Nephron progenitor cell (in vitro differentiated cells): ENCODE measurements around the gene DRC3.

Experiments used
- DNase-seq: peaks from one replicate; pipeline ENCODE4 v3.0.0; 2021
- H3K27ac Mint-ChIP-seq: 2 replicates; pipeline ENCODE4 v1.8.0; 2021; ENCODE audit warnings: mild to moderate bottlenecking, moderate library complexity, mixed read lengths
- H3K27me3 Mint-ChIP-seq: 2 replicates; pipeline ENCODE4 v1.8.0; 2021; ENCODE audit warnings: mild to moderate bottlenecking, low read depth, mixed read lengths; ENCODE audit not compliant: poor library complexity
- H3K36me3 Mint-ChIP-seq: 2 replicates; pipeline ENCODE4 v1.8.0; 2021; ENCODE audit warnings: low read depth, mixed read lengths
- H3K4me1 Mint-ChIP-seq: 2 replicates; pipeline ENCODE4 v1.8.0; 2021; ENCODE audit warnings: mixed read lengths
- H3K4me3 Mint-ChIP-seq: 2 replicates; pipeline ENCODE4 v1.8.0; 2021; ENCODE audit warnings: mild to moderate bottlenecking, moderate library complexity, mixed read lengths
- H3K9me3 Mint-ChIP-seq: 2 replicates; pipeline ENCODE4 v1.8.0; 2021; ENCODE audit warnings: mild to moderate bottlenecking, moderate library complexity, mixed read lengths
- TF ChIP-seq, protein P1 (sequence below): fragments of 200-600 bp; sonication (generic); IDR thresholded peaks from 2 replicates; pipeline ENCODE4 v1.5.0; 2021; ENCODE audit warnings: antibody characterized with exemption

Gene DRC3

GRCh38 chr17:17982801-17983200 lies 10.1 kb downstream of the DRC3 start:
- DNase-seq = no peak
- peaks cover 2% of the 10 kb centered on the region for H3K4me1 Mint-ChIP-seq
- H3K27me3 Mint-ChIP-seq = peaks cover 22% of the 10 kb centered on the region
- no peaks in the 10 kb centered on the region for H3K9me3 Mint-ChIP-seq
- no peaks in the 10 kb centered on the region for H3K36me3 Mint-ChIP-seq
- H3K27ac Mint-ChIP-seq = no peak overlapping the region
- TF ChIP-seq, protein P1, sequence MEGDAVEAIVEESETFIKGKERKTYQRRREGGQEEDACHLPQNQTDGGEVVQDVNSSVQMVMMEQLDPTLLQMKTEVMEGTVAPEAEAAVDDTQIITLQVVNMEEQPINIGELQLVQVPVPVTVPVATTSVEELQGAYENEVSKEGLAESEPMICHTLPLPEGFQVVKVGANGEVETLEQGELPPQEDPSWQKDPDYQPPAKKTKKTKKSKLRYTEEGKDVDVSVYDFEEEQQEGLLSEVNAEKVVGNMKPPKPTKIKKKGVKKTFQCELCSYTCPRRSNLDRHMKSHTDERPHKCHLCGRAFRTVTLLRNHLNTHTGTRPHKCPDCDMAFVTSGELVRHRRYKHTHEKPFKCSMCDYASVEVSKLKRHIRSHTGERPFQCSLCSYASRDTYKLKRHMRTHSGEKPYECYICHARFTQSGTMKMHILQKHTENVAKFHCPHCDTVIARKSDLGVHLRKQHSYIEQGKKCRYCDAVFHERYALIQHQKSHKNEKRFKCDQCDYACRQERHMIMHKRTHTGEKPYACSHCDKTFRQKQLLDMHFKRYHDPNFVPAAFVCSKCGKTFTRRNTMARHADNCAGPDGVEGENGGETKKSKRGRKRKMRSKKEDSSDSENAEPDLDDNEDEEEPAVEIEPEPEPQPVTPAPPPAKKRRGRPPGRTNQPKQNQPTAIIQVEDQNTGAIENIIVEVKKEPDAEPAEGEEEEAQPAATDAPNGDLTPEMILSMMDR = no peak
- H3K4me3 Mint-ChIP-seq = no peak overlapping the region

- no peak overlapping the region for H3K27ac Mint-ChIP-seq
- DNase-seq = no peak
Observed at GRCh38 chr17:17983376-17983775, 10.7 kb downstream of the DRC3 start.

GRCh38 chr17:17983776-17984175 lies 11.1 kb downstream of the DRC3 start:
- no peak overlapping the region for H3K4me3 Mint-ChIP-seq
- H3K27me3 Mint-ChIP-seq = peaks cover 18% of the 10 kb centered on the region
- no peak for DNase-seq
- TF ChIP-seq, protein P1 = no peak
- no peaks in the 10 kb centered on the region for H3K9me3 Mint-ChIP-seq
- peaks cover under 1% of the 10 kb centered on the region for H3K4me1 Mint-ChIP-seq
- no peak overlapping the region for H3K27ac Mint-ChIP-seq
- H3K36me3 Mint-ChIP-seq = no peaks in the 10 kb centered on the region

More at GRCh38 chr17:17983376-17983775, 10.7 kb downstream of the DRC3 start:
- Mint-ChIP-seq H3K9me3 (no peaks in the 10 kb centered on the region), H3K36me3 (no peaks in the 10 kb centered on the region), H3K4me1 (no peaks in the 10 kb centered on the region), H3K4me3 (no peak overlapping the region), H3K27me3 (peaks cover 19% of the 10 kb centered on the region)
- TF ChIP-seq, protein P1 = no peak

GRCh38 chr17:17985153-17985552 lies 12.5 kb downstream of the DRC3 start:
- Mint-ChIP-seq H3K27me3 (peaks cover 13% of the 10 kb centered on the region), H3K27ac (no peak overlapping the region), H3K9me3 (no peaks in the 10 kb centered on the region), H3K36me3 (no peaks in the 10 kb centered on the region), H3K4me1 (peaks cover 9% of the 10 kb centered on the region), H3K4me3 (no peak overlapping the region)
- no peak for DNase-seq
- TF ChIP-seq, protein P1 = no peak

- TF ChIP-seq, protein P1 = no peak
- Mint-ChIP-seq H3K9me3 (no peaks in the 10 kb centered on the region), H3K4me1 (peaks cover 13% of the 10 kb centered on the region), H3K36me3 (no peaks in the 10 kb centered on the region), H3K27me3 (peaks cover 9% of the 10 kb centered on the region), H3K4me3 (no peak overlapping the region), H3K27ac (no peak overlapping the region)
- no peak for DNase-seq
Observed at GRCh38 chr17:17985555-17985954, 12.9 kb downstream of the DRC3 start.

DNA sequence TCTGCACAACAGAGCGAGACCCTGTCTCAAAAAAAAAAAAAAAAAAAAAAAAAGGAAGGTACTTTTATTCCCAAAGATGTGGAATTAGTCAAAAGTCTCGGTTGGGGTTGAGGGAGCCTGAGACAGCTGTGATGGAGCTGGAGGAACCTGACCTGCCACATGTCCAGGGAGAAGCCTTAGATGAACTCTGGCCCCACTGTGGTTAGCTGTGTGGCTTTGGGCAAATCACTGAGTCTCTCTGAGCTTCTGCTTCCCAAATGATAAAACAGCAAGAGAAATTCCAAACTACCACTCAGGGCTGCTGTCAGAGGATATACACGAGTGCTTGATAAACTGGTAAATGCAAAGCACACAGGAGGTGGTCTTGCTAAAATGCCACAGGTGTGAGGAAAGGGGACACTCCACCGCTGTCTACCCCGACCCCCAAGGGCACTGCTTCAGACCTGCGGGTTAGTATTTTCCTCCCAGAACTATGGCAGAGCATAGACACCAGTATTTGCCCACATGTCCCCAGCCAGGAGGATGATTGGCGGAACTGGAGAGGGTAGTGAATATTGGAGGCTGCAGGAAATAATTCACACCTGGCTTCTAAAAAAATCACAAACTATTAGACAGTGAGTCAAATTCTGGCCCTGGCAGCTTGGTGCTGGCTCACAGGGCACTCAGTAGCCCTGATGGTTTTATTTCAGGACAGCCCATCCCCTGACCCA lies 14.7 kb downstream of the DRC3 start:
- peaks cover 13% of the 10 kb centered on the region for H3K4me1 Mint-ChIP-seq
- DNase-seq = no peak
- no peak overlapping the region for H3K27ac Mint-ChIP-seq
- H3K36me3 Mint-ChIP-seq = no peaks in the 10 kb centered on the region
- peaks cover 7% of the 10 kb centered on the region for H3K27me3 Mint-ChIP-seq
- no peak overlapping the region for H3K4me3 Mint-ChIP-seq
- no peaks in the 10 kb centered on the region for H3K9me3 Mint-ChIP-seq
- TF ChIP-seq, protein P1 = no peak
